ENCODE measurements around the gene HOXD10. TPM values are rescaled to one million over a fixed set of nuclear protein-coding genes. Genes with fewer than 3 reads are reported as not detected.

HOXD10 gene
- total and polyA plus RNA-seq, 9 donors: 0.38 to 8.1 (median 1.1) TPM

DNA sequence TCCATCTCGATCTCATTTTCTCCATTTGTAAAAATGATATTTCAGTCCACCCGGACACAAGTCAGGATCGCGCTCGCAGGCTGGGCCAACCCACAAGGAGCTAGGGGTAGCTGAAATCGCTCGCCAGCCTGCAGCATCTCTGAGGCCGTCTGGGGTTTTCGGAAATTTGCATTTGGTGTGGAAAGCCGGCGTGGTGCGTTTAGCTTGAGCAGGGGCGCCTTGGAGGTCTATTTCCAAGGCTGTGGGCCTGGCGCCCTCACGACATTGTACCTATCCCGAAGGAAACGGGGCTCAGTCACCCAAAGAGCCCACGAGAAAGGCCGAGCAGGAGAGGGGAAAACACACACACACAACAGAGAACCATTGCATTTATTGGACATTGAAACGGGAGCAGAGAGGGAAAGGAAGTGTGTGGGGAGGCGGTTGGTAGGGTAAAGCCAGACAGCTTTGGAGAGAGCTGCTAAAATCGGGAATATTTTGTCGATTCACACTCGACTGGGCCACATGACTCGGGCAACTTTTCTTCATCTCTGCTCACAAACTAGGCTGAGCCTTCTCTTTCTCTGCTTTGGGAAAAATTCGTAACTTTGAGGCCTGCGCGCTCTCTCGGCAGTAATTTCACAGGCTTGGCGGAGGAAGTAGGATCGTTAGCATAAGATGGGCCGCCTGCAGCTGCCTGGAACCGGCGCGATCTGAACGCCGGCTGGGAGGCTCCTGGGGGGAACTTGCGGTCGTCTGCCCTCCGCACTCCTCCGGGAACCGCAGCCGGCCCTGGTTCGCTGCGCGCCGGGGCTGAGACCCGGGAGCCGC lies 11.8 kb downstream of the HOXD10 start:
- Histone ChIP-seq H3K9me3 (no peaks in the 10 kb centered on the region), H3K27ac (peak overlapping the region; percentile 94 to 99), H3K36me3 (no peaks in the 10 kb centered on the region), H3K4me3 (peak overlapping the region; percentile 55), H3K4me1 (ENCODE audit: insufficient read depth) (peaks cover 6% of the 10 kb centered on the region), H3K27me3 (no peaks in the 10 kb centered on the region)
- TF ChIP-seq POLR2A (IDR thresholded peaks at IDR 0.05): no peak
- TF ChIP-seq, protein P1, sequence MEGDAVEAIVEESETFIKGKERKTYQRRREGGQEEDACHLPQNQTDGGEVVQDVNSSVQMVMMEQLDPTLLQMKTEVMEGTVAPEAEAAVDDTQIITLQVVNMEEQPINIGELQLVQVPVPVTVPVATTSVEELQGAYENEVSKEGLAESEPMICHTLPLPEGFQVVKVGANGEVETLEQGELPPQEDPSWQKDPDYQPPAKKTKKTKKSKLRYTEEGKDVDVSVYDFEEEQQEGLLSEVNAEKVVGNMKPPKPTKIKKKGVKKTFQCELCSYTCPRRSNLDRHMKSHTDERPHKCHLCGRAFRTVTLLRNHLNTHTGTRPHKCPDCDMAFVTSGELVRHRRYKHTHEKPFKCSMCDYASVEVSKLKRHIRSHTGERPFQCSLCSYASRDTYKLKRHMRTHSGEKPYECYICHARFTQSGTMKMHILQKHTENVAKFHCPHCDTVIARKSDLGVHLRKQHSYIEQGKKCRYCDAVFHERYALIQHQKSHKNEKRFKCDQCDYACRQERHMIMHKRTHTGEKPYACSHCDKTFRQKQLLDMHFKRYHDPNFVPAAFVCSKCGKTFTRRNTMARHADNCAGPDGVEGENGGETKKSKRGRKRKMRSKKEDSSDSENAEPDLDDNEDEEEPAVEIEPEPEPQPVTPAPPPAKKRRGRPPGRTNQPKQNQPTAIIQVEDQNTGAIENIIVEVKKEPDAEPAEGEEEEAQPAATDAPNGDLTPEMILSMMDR (IDR thresholded peaks at IDR 0.05): no peak
- peak; percentile 48 to 73 (median 53) for DNase-seq
- WGBS, 3 donors: 14 to 15% (median 15%) methylated on average over 49 of the region's 49 CpGs
- intact Hi-C loops (cut with DNase I): loop anchor here (5.0 to 10.0 kb wide), 5 partner anchors 424 to 1034 kb away; no protein-coding TSS in a partner anchor

DNA sequence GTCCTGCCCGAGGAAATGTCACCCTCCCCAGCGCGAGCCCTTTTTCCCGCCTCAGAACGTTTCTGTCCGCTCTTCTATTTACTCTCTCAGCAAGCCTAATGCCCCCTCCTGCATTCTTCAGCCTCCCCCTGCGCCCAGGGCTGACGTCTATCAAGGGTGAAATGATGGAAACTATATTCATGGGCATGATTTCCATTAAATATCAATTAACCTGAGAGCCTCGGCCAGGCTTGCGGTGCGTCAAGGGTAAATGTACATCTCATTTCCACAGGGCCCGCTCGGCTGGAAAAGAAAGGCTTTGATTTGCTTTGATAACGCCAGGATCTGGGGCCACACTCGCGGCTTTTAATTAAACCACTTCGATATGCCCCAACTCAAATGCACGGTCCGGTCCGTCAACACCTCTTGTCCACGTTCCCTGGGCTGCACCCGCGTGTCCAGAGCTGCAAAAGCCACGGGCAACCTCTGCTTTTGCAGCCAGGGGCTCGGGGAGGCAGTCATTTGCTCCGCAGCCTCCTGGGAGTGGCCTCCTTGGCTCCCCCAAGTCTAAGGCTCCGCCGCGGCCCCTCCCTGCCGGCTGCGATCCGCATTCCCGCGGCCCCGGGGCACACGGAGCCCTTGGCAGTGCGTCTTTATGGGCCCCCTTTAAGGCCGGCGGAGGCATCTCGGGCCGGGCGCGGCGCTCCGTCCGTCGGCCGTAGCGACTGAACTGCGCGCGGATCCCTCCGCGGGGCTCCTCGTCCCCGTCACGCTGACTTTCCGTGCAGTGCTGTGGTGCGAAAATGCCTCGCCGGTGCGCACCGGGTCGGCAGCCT lies 12.6 kb downstream of the HOXD10 start, which contains the start of gene HOXD8:
TSS of gene HOXD8 (plus strand) at position 724 of the 815 bp plus-strand sequence. CDS start 662 bp downstream, outside the sequence.
- H3K36me3 ChIP-seq: no peaks in the 10 kb centered on the region
- intact Hi-C loops (cut with DNase I): loop anchor here (5.0 to 10.0 kb wide), 5 partner anchors 423 to 1033 kb away; no protein-coding TSS in a partner anchor
- peaks cover 9% of the 10 kb centered on the region for H3K4me1 ChIP-seq (ENCODE audit: insufficient read depth)
- DNase-seq: peak; percentile 90 to 94 (median 91)
- peak within 1 kb of the TSS; percentile 55 for H3K4me3 ChIP-seq
- TF ChIP-seq POLR2A (IDR thresholded peaks at IDR 0.05) (peak; percentile 69), EP300 (IDR thresholded peaks at IDR 0.05) (no peak)
- TF ChIP-seq, protein P1 (IDR thresholded peaks at IDR 0.05): peak in 2 of 3 donors; percentile 22 to 25
- H3K27ac ChIP-seq: peak within 1 kb of the TSS; percentile 94 to 99
- no peaks in the 10 kb centered on the region for H3K9me3 ChIP-seq
- whole genome bisulfite sequencing, 3 donors: 0 to 1% (median 0%) methylated on average over 44 to 64 of the region's 64 CpGs
- no peaks in the 10 kb centered on the region for H3K27me3 ChIP-seq

- Histone ChIP-seq H3K4me3 (peak overlapping the region; percentile 55), H3K9me3 (no peaks in the 10 kb centered on the region), H3K36me3 (no peaks in the 10 kb centered on the region), H3K4me1 (ENCODE audit: insufficient read depth) (peaks cover 13% of the 10 kb centered on the region), H3K27me3 (no peaks in the 10 kb centered on the region), H3K27ac (peak overlapping the region; percentile 94 to 99)
- 0 to 2% (median 1%) methylated on average over 15 to 43 of the region's 43 CpGs for WGBS, 3 donors
- intact Hi-C loops (cut with DNase I): loop anchor here (2.0 to 10.0 kb wide), 7 partner anchors 423 to 1135 kb away; partner anchors contain the start of gene NFE2L2 (in 1 of the 4)
- TF ChIP-seq, protein P1 (IDR thresholded peaks at IDR 0.05): no peak
- no peak for TF ChIP-seq EP300 (IDR thresholded peaks at IDR 0.05)
- no peak for TF ChIP-seq POLR2A (IDR thresholded peaks at IDR 0.05)
- DNase-seq: no peak
Observed at GRCh38 chr2:176129813-176130146, 13.2 kb downstream of the HOXD10 start.

All from ovary (tissue), 9 donors.